Ascending aorta (tissue), 2 donors: ENCODE results near the gene C2orf92. TPM values are rescaled to one million over a fixed set of nuclear protein-coding genes. Genes with fewer than 3 reads are reported as not detected.
A peak's percentile ranks its signal among the peaks of the same experiment; 100 is the strongest.
"Not testable (repeated sequence)": the region's sequence is repeated elsewhere in the genome, so short reads cannot be mapped to it uniquely, and the experiment has no call there.

Experiments
- DNase-seq, 2 donors: peaks; one replicate each; pipeline ENCODE4 v3.0.0-alpha.2; 2019; ENCODE audit warnings: low spot score in 2 of 2
- H3K27ac ChIP-seq, 2 donors: fragments of 200-600 bp; sonication (generic); one replicate each; pipeline ENCODE4 v1.5.1; 2016 to 2017; ENCODE audit warnings: mild to moderate bottlenecking in 1 of 2
- H3K27me3 ChIP-seq: fragments of 200-600 bp; sonication (generic); one replicate; pipeline ENCODE4 v1.5.1; 2017
- H3K36me3 ChIP-seq, 2 donors: fragments of 200-600 bp; sonication (generic); one replicate each; pipeline ENCODE4 v1.5.1; 2016
- H3K4me1 ChIP-seq, 2 donors: fragments of 200-600 bp; sonication (generic); one replicate each; pipeline ENCODE4 v1.5.1; 2016 to 2017; ENCODE audit warnings: mild to moderate bottlenecking in 1 of 2
- H3K4me3 ChIP-seq, 2 donors: fragments of 200-600 bp; sonication (generic); one replicate each; pipeline ENCODE4 v1.5.1; 2016 to 2017; ENCODE audit warnings: mild to moderate bottlenecking in 1 of 2
- H3K9me3 ChIP-seq, 2 donors: fragments of 200-600 bp; sonication (generic); one replicate each; pipeline ENCODE4 v1.5.1; 2016
- CTCF ChIP-seq, 3 experiments: fragments of 200-600 bp in 2 of 3; fragments of 450-650 bp in 1 of 3; sonication (generic) in 2 of 3; IDR thresholded peaks; one replicate each; pipeline ENCODE4 v1.5.1; 2016 to 2019; ENCODE audit warnings: antibody characterized with exemption in 3 of 3, mild to moderate bottlenecking in 1 of 3, moderate library complexity in 1 of 3
- intact Hi-C: fragments of 100-400 bp; cut with DNase I; formaldehyde crosslinking; loops from one replicate; pipeline ENCODE4 v1.15.1; 2023
- total RNA-seq: library from RNA; depleted of rRNA; stranded (reverse); fragments of >200 nt; gene quantifications from one replicate; pipeline ENCODE4 v1.1.0, GENCODE V29; 2016

Gene C2orf92
- total RNA-seq = 4.6 TPM

- Histone ChIP-seq H3K27ac (no peak within 1 kb of the TSS), H3K27me3 (no peaks in the 10 kb centered on the region), H3K36me3 (no peaks in the 10 kb centered on the region), H3K4me1 (peaks cover 0 to 7% of the 10 kb centered on the region in 2 donors), H3K4me3 (no peak within 1 kb of the TSS), H3K9me3 (no peaks in the 10 kb centered on the region)
- intact Hi-C loops = loop anchor here (10.0 kb wide), 2 partner anchors 1405 to 1485 kb away; partner anchors contain the start of genes CIAO1, LIPT1, TMEM127 and TSGA10
- no peak for DNase-seq
- no peak for TF ChIP-seq CTCF (IDR thresholded peaks at IDR 0.05)
Observed at GRCh38 chr2:97669448-97669847, at the start of gene C2orf92. Gene C2orf92 (plus strand): TSS chr2:97669713. CDS start chr2:97669789, 76 bp downstream.

- H3K4me1 ChIP-seq, DNase-seq, H3K4me3 ChIP-seq, intact Hi-C loops, H3K27me3 ChIP-seq, H3K9me3 ChIP-seq, H3K27ac ChIP-seq, H3K36me3 ChIP-seq: not testable (repeated sequence)
Observed at GRCh38 chr2:97620492-97620891, 49.0 kb upstream of the C2orf92 start.

- intact Hi-C loops, H3K4me1 ChIP-seq, H3K27ac ChIP-seq, DNase-seq, H3K9me3 ChIP-seq, H3K4me3 ChIP-seq, H3K36me3 ChIP-seq, H3K27me3 ChIP-seq: not testable (repeated sequence)
Observed at GRCh38 chr2:97622976-97623375, 46.5 kb upstream of the C2orf92 start.

- H3K27ac ChIP-seq, H3K9me3 ChIP-seq, H3K4me1 ChIP-seq, H3K4me3 ChIP-seq, H3K36me3 ChIP-seq, intact Hi-C loops, H3K27me3 ChIP-seq, DNase-seq: not testable (repeated sequence)
Observed at GRCh38 chr2:97625354-97626048, 44.0 kb upstream of the C2orf92 start.

GRCh38 chr2:97626049-97626430, 43.5 kb upstream of the C2orf92 start:
- H3K9me3 ChIP-seq, H3K27me3 ChIP-seq, intact Hi-C loops, H3K4me1 ChIP-seq, DNase-seq, H3K36me3 ChIP-seq, H3K4me3 ChIP-seq, H3K27ac ChIP-seq: not testable (repeated sequence)

GRCh38 chr2:97644023-97644717, 25.3 kb upstream of the C2orf92 start:
- intact Hi-C loops = loop anchor here (2.0 kb wide), 1 partner anchor 53 kb away; no protein-coding TSS in a partner anchor
- no peak for DNase-seq
- peak overlapping the region; percentile 96 to 98 for H3K27ac ChIP-seq
- no peak for TF ChIP-seq CTCF (IDR thresholded peaks at IDR 0.05)
- no peaks in the 10 kb centered on the region for H3K9me3 ChIP-seq
- H3K4me3 ChIP-seq = no peak overlapping the region
- H3K4me1 ChIP-seq = peaks cover 3 to 9% of the 10 kb centered on the region in 2 donors
- H3K36me3 ChIP-seq = peaks cover 15 to 23% of the 10 kb centered on the region in 2 donors
- no peaks in the 10 kb centered on the region for H3K27me3 ChIP-seq

- no peaks in the 10 kb centered on the region for H3K9me3 ChIP-seq
- H3K4me3 ChIP-seq = peak overlapping the region; percentile 87 to 92
- intact Hi-C loops = loop anchor here (1.0 to 5.0 kb wide), 5 partner anchors 19 to 517 kb away; partner anchors contain the start of genes ACTR1B and TMEM131
- H3K27me3 ChIP-seq = no peaks in the 10 kb centered on the region
- H3K27ac ChIP-seq = peak overlapping the region; percentile 96 to 98
- peaks cover 18 to 26% of the 10 kb centered on the region in 2 donors for H3K36me3 ChIP-seq
- peak in 1 of 2 donors; percentile 75 for DNase-seq
- no peak for TF ChIP-seq CTCF (IDR thresholded peaks at IDR 0.05)
- H3K4me1 ChIP-seq = peaks cover 3 to 9% of the 10 kb centered on the region in 2 donors
Observed at GRCh38 chr2:97645112-97645694, 24.3 kb upstream of the C2orf92 start.
